NCI-H748 (cell line): ENCODE data around the gene ADARB1.
A peak's percentile ranks its signal among the peaks of the same experiment; 100 is the strongest.

ENCODE experiments used
- DNase-seq: peaks from one replicate; lab custom pipeline; 2025; ENCODE audit not compliant: unreplicated experiment; lab: John Stamatoyannopoulos, UW

The ADARB1 gene

GRCh38 chr21:45054927-45055612, 19.3 kb upstream of the ADARB1 start:
- no peak for DNase-seq

- no peak for DNase-seq
Observed at GRCh38 chr21:45055861-45056260, 18.5 kb upstream of the ADARB1 start.

GRCh38 chr21:45056296-45056904, 18.0 kb upstream of the ADARB1 start:
- no peak for DNase-seq

- DNase-seq, result no peak
Observed at GRCh38 chr21:45056917-45057560, 17.3 kb upstream of the ADARB1 start.

GRCh38 chr21:45057886-45058285, 16.5 kb upstream of the ADARB1 start:
- no peak for DNase-seq

GRCh38 chr21:45059121-45059520, 15.3 kb upstream of the ADARB1 start:
- no peak for DNase-seq

GRCh38 chr21:45060089-45060488, 14.3 kb upstream of the ADARB1 start:
- DNase-seq, result no peak

GRCh38 chr21:45060675-45061311, 13.6 kb upstream of the ADARB1 start:
- peak; percentile 3 for DNase-seq

- DNase-seq, result no peak
Observed at GRCh38 chr21:45064091-45064490, 10.3 kb upstream of the ADARB1 start.

GRCh38 chr21:45064618-45065399, 9.6 kb upstream of the ADARB1 start:
- no peak for DNase-seq

- no peak for DNase-seq
Observed at GRCh38 chr21:45067462-45068285, 6.7 kb upstream of the ADARB1 start.

GRCh38 chr21:45069085-45069484, 5.3 kb upstream of the ADARB1 start:
- DNase-seq, result no peak

GRCh38 chr21:45069711-45070110, 4.7 kb upstream of the ADARB1 start:
- DNase-seq, result no peak

GRCh38 chr21:45071078-45071873, 3.1 kb upstream of the ADARB1 start:
- no peak for DNase-seq

GRCh38 chr21:45071874-45072737, 2.3 kb upstream of the ADARB1 start:
- DNase-seq, result no peak

GRCh38 chr21:45072738-45073300, 1.6 kb upstream of the ADARB1 start:
- no peak for DNase-seq

GRCh38 chr21:45073301-45074047, 906 bp upstream of the ADARB1 start:
- DNase-seq, result peak; percentile 62
